ENCODE data around the gene MAP2.

The MAP2 gene

GRCh38 chr2:209721497-209721896 lies 297.6 kb downstream of the MAP2 start:
- Histone ChIP-seq H3K4me1 (ENCODE audit: control insufficient read depth, insufficient read depth, low read length) (no peaks in the 10 kb centered on the region; the same call in 1 of the 2 replicates), H3K36me3 (ENCODE audit: control insufficient read depth, insufficient read depth, low read length) (no peaks in the 10 kb centered on the region), H3K9ac (ENCODE audit: low read depth, low read length) (no peak overlapping the region), H3K27ac (ENCODE audit: low read depth, low read length) (no peak overlapping the region), H3K4me3 (ENCODE audit: low read depth, low read length) (no peak overlapping the region), H3K9me3 (ENCODE audit: control insufficient read depth, insufficient read depth, low read length) (no peaks in the 10 kb centered on the region), H3K27me3 (ENCODE audit: control insufficient read depth, insufficient read depth, low read length) (no peaks in the 10 kb centered on the region)

GRCh38 chr2:209726311-209726710 lies 302.5 kb downstream of the MAP2 start:
- no peaks in the 10 kb centered on the region for H3K27me3 ChIP-seq (ENCODE audit: control insufficient read depth, insufficient read depth, low read length)
- no peak overlapping the region for H3K4me3 ChIP-seq (ENCODE audit: low read depth, low read length)
- no peaks in the 10 kb centered on the region for H3K36me3 ChIP-seq (ENCODE audit: control insufficient read depth, insufficient read depth, low read length)
- no peak overlapping the region for H3K9ac ChIP-seq (ENCODE audit: low read depth, low read length)
- H3K27ac ChIP-seq (ENCODE audit: low read depth, low read length) = no peak overlapping the region
- H3K9me3 ChIP-seq (ENCODE audit: control insufficient read depth, insufficient read depth, low read length) = no peaks in the 10 kb centered on the region
- H3K4me1 ChIP-seq (ENCODE audit: control insufficient read depth, insufficient read depth, low read length) = no peaks in the 10 kb centered on the region

- Histone ChIP-seq H3K27ac (ENCODE audit: low read depth, low read length) (no peak overlapping the region), H3K36me3 (ENCODE audit: control insufficient read depth, insufficient read depth, low read length) (no peaks in the 10 kb centered on the region), H3K4me3 (ENCODE audit: low read depth, low read length) (no peak overlapping the region), H3K27me3 (ENCODE audit: control insufficient read depth, insufficient read depth, low read length) (no peaks in the 10 kb centered on the region), H3K9me3 (ENCODE audit: control insufficient read depth, insufficient read depth, low read length) (no peaks in the 10 kb centered on the region), H3K4me1 (ENCODE audit: control insufficient read depth, insufficient read depth, low read length) (no peaks in the 10 kb centered on the region), H3K9ac (ENCODE audit: low read depth, low read length) (no peak overlapping the region)
Observed at GRCh38 chr2:209727077-209727476, 303.2 kb downstream of the MAP2 start.

- H3K4me3 ChIP-seq (ENCODE audit: low read depth, low read length) = no peak overlapping the region
- H3K9ac ChIP-seq (ENCODE audit: low read depth, low read length) = no peak overlapping the region
- H3K27ac ChIP-seq (ENCODE audit: low read depth, low read length) = no peak overlapping the region
- no peaks in the 10 kb centered on the region for H3K27me3 ChIP-seq (ENCODE audit: control insufficient read depth, insufficient read depth, low read length)
- H3K36me3 ChIP-seq (ENCODE audit: control insufficient read depth, insufficient read depth, low read length) = no peaks in the 10 kb centered on the region
- H3K4me1 ChIP-seq (ENCODE audit: control insufficient read depth, insufficient read depth, low read length) = no peaks in the 10 kb centered on the region
- H3K9me3 ChIP-seq (ENCODE audit: control insufficient read depth, insufficient read depth, low read length) = no peaks in the 10 kb centered on the region
Observed at GRCh38 chr2:209734805-209735204, 311.0 kb downstream of the MAP2 start.

- H3K4me3 ChIP-seq (ENCODE audit: low read depth, low read length) = no peak overlapping the region
- no peaks in the 10 kb centered on the region for H3K9me3 ChIP-seq (ENCODE audit: control insufficient read depth, insufficient read depth, low read length)
- no peaks in the 10 kb centered on the region for H3K36me3 ChIP-seq (ENCODE audit: control insufficient read depth, insufficient read depth, low read length)
- H3K27me3 ChIP-seq (ENCODE audit: control insufficient read depth, insufficient read depth, low read length) = no peaks in the 10 kb centered on the region
- no peaks in the 10 kb centered on the region for H3K4me1 ChIP-seq (ENCODE audit: control insufficient read depth, insufficient read depth, low read length)
- H3K27ac ChIP-seq (ENCODE audit: low read depth, low read length) = no peak overlapping the region
- no peak overlapping the region for H3K9ac ChIP-seq (ENCODE audit: low read depth, low read length)
Observed at GRCh38 chr2:209741953-209742352, 318.1 kb downstream of the MAP2 start.

- H3K9me3 ChIP-seq (ENCODE audit: control insufficient read depth, insufficient read depth, low read length) = no peaks in the 10 kb centered on the region
- peaks cover 61% of the 10 kb centered on the region for H3K27me3 ChIP-seq (ENCODE audit: control insufficient read depth, insufficient read depth, low read length)
- H3K4me1 ChIP-seq (ENCODE audit: control insufficient read depth, insufficient read depth, low read length) = peaks cover 10% of the 10 kb centered on the region
- H3K9ac ChIP-seq (ENCODE audit: low read depth, low read length) = no peak overlapping the region
- H3K4me3 ChIP-seq (ENCODE audit: low read depth, low read length) = no peak overlapping the region
- no peak overlapping the region for H3K27ac ChIP-seq (ENCODE audit: low read depth, low read length)
- H3K36me3 ChIP-seq (ENCODE audit: control insufficient read depth, insufficient read depth, low read length) = no peaks in the 10 kb centered on the region
Observed at GRCh38 chr2:209753020-209753419, 329.2 kb downstream of the MAP2 start.

- H3K27me3 ChIP-seq (ENCODE audit: control insufficient read depth, insufficient read depth, low read length) = peaks cover 100% of the 10 kb centered on the region
- H3K4me3 ChIP-seq (ENCODE audit: low read depth, low read length) = no peak overlapping the region
- H3K4me1 ChIP-seq (ENCODE audit: control insufficient read depth, insufficient read depth, low read length) = peaks cover 10% of the 10 kb centered on the region
- H3K36me3 ChIP-seq (ENCODE audit: control insufficient read depth, insufficient read depth, low read length) = no peaks in the 10 kb centered on the region
- no peak overlapping the region for H3K9ac ChIP-seq (ENCODE audit: low read depth, low read length)
- H3K9me3 ChIP-seq (ENCODE audit: control insufficient read depth, insufficient read depth, low read length) = no peaks in the 10 kb centered on the region
- H3K27ac ChIP-seq (ENCODE audit: low read depth, low read length) = no peak overlapping the region
Observed at GRCh38 chr2:209757163-209757562, 333.3 kb downstream of the MAP2 start.

GRCh38 chr2:209761566-209761965 lies 337.7 kb downstream of the MAP2 start:
- Histone ChIP-seq H3K4me1 (ENCODE audit: control insufficient read depth, insufficient read depth, low read length) (peaks cover 6% of the 10 kb centered on the region), H3K9ac (ENCODE audit: low read depth, low read length) (no peak overlapping the region), H3K4me3 (ENCODE audit: low read depth, low read length) (no peak overlapping the region), H3K27ac (ENCODE audit: low read depth, low read length) (no peak overlapping the region), H3K27me3 (ENCODE audit: control insufficient read depth, insufficient read depth, low read length) (peaks cover 100% of the 10 kb centered on the region), H3K36me3 (ENCODE audit: control insufficient read depth, insufficient read depth, low read length) (no peaks in the 10 kb centered on the region), H3K9me3 (ENCODE audit: control insufficient read depth, insufficient read depth, low read length) (no peaks in the 10 kb centered on the region)

- H3K9ac ChIP-seq (ENCODE audit: low read depth, low read length) = no peak overlapping the region
- H3K9me3 ChIP-seq (ENCODE audit: control insufficient read depth, insufficient read depth, low read length) = no peaks in the 10 kb centered on the region
- H3K4me1 ChIP-seq (ENCODE audit: control insufficient read depth, insufficient read depth, low read length) = no peaks in the 10 kb centered on the region
- peaks cover 100% of the 10 kb centered on the region for H3K27me3 ChIP-seq (ENCODE audit: control insufficient read depth, insufficient read depth, low read length)
- no peak overlapping the region for H3K27ac ChIP-seq (ENCODE audit: low read depth, low read length)
- no peak overlapping the region for H3K4me3 ChIP-seq (ENCODE audit: low read depth, low read length)
- H3K36me3 ChIP-seq (ENCODE audit: control insufficient read depth, insufficient read depth, low read length) = no peaks in the 10 kb centered on the region
Observed at GRCh38 chr2:209762563-209762962, 338.7 kb downstream of the MAP2 start.

GRCh38 chr2:209763106-209763505 lies 339.3 kb downstream of the MAP2 start:
- Histone ChIP-seq H3K9me3 (ENCODE audit: control insufficient read depth, insufficient read depth, low read length) (no peaks in the 10 kb centered on the region), H3K9ac (ENCODE audit: low read depth, low read length) (no peak overlapping the region), H3K36me3 (ENCODE audit: control insufficient read depth, insufficient read depth, low read length) (no peaks in the 10 kb centered on the region), H3K4me3 (ENCODE audit: low read depth, low read length) (no peak overlapping the region), H3K27ac (ENCODE audit: low read depth, low read length) (no peak overlapping the region), H3K27me3 (ENCODE audit: control insufficient read depth, insufficient read depth, low read length) (peaks cover 100% of the 10 kb centered on the region), H3K4me1 (ENCODE audit: control insufficient read depth, insufficient read depth, low read length) (no peaks in the 10 kb centered on the region)

GRCh38 chr2:209766613-209767012 lies 342.8 kb downstream of the MAP2 start:
- Histone ChIP-seq H3K36me3 (ENCODE audit: control insufficient read depth, insufficient read depth, low read length) (no peaks in the 10 kb centered on the region), H3K4me3 (ENCODE audit: low read depth, low read length) (no peak overlapping the region), H3K9me3 (ENCODE audit: control insufficient read depth, insufficient read depth, low read length) (no peaks in the 10 kb centered on the region), H3K27ac (ENCODE audit: low read depth, low read length) (no peak overlapping the region), H3K27me3 (ENCODE audit: control insufficient read depth, insufficient read depth, low read length) (peaks cover 99% of the 10 kb centered on the region), H3K4me1 (ENCODE audit: control insufficient read depth, insufficient read depth, low read length) (0 out of 2 replicates have a peak, but pooled peaks cover 4% of the 10 kb centered on the region), H3K9ac (ENCODE audit: low read depth, low read length) (no peak overlapping the region)

GRCh38 chr2:209767316-209767715 lies 343.5 kb downstream of the MAP2 start:
- H3K36me3 ChIP-seq (ENCODE audit: control insufficient read depth, insufficient read depth, low read length) = no peaks in the 10 kb centered on the region
- no peak overlapping the region for H3K4me3 ChIP-seq (ENCODE audit: low read depth, low read length)
- H3K27ac ChIP-seq (ENCODE audit: low read depth, low read length) = no peak overlapping the region
- no peak overlapping the region for H3K9ac ChIP-seq (ENCODE audit: low read depth, low read length)
- no peaks in the 10 kb centered on the region for H3K9me3 ChIP-seq (ENCODE audit: control insufficient read depth, insufficient read depth, low read length)
- H3K4me1 ChIP-seq (ENCODE audit: control insufficient read depth, insufficient read depth, low read length) = 0 out of 2 replicates have a peak, but pooled peaks cover 4% of the 10 kb centered on the region
- peaks cover 94% of the 10 kb centered on the region for H3K27me3 ChIP-seq (ENCODE audit: control insufficient read depth, insufficient read depth, low read length)

Measured in HUES48 (cell line).